GM10847 (cell line): ENCODE measurements around the gene DEPDC5.

Experiments
- POLR2A ChIP-seq: IDR thresholded peaks from 2 replicates; pipeline ENCODE4 v1.6.1; 2011; ENCODE audit not compliant: insufficient read length; ENCODE audit errors: extremely low read depth

Gene DEPDC5

GRCh38 chr22:31753634-31754501, at the start of gene DEPDC5:
DEPDC5 (plus strand) TSS chr22:31754019; CDS start chr22:31754922, 903 bp downstream.
- TF ChIP-seq POLR2A = peak; percentile 83

GRCh38 chr22:31707519-31707918, 46.3 kb upstream of the DEPDC5 start:
- no peak for TF ChIP-seq POLR2A

GRCh38 chr22:31715147-31715778, 38.6 kb upstream of the DEPDC5 start:
- no peak for TF ChIP-seq POLR2A

- TF ChIP-seq POLR2A = no peak
These were observed 33.9 kb upstream of the DEPDC5 start for GRCh38 chr22:31719850-31720471.

GRCh38 chr22:31723723-31724122, 30.1 kb upstream of the DEPDC5 start:
- TF ChIP-seq POLR2A = no peak

- no peak for TF ChIP-seq POLR2A
These were observed 27.1 kb upstream of the DEPDC5 start for GRCh38 chr22:31726692-31727091.

GRCh38 chr22:31728857-31729256, 25.0 kb upstream of the DEPDC5 start:
- TF ChIP-seq POLR2A = no peak

- TF ChIP-seq POLR2A = no peak
These were observed 23.5 kb upstream of the DEPDC5 start for GRCh38 chr22:31730344-31730711.

- no peak for TF ChIP-seq POLR2A
These were observed 21.6 kb upstream of the DEPDC5 start for GRCh38 chr22:31732089-31732829.

- no peak for TF ChIP-seq POLR2A
These were observed 20.2 kb upstream of the DEPDC5 start for GRCh38 chr22:31733580-31734079.

GRCh38 chr22:31734512-31734911, 19.3 kb upstream of the DEPDC5 start:
- TF ChIP-seq POLR2A = no peak

GRCh38 chr22:31736458-31736857, 17.4 kb upstream of the DEPDC5 start:
- TF ChIP-seq POLR2A = no peak

- TF ChIP-seq POLR2A = no peak
These were observed 15.9 kb upstream of the DEPDC5 start for GRCh38 chr22:31737932-31738331.

- no peak for TF ChIP-seq POLR2A
These were observed 15.3 kb upstream of the DEPDC5 start for GRCh38 chr22:31738566-31738965.

- TF ChIP-seq POLR2A = no peak
These were observed 14.0 kb upstream of the DEPDC5 start for GRCh38 chr22:31739795-31740201.

GRCh38 chr22:31742115-31742514, 11.7 kb upstream of the DEPDC5 start:
- TF ChIP-seq POLR2A = no peak

- no peak for TF ChIP-seq POLR2A
These were observed 11.1 kb upstream of the DEPDC5 start for GRCh38 chr22:31742682-31743081.
